Measurements from ENCODE around the gene SCMH1.

The SCMH1 gene

DNA sequence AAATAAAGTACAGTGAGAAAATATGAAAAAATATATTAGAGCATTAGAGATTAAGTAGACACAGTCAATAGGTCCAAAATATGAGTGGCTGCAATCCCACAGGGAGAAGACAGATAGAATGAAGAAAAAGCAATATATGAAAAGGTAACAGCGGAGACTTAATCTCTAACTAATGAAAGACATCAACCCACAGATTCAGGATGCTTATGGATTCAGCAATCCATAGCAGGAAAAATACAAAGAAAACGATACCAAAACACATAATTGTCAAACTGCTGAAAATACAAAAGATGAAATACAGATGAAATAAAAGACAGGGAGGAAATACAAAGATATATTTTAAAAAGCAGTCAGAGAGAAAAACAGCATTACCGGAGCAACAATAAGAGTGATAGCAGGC, 163.9 kb downstream of the SCMH1 start:
- no peak for DNase-seq

DNA sequence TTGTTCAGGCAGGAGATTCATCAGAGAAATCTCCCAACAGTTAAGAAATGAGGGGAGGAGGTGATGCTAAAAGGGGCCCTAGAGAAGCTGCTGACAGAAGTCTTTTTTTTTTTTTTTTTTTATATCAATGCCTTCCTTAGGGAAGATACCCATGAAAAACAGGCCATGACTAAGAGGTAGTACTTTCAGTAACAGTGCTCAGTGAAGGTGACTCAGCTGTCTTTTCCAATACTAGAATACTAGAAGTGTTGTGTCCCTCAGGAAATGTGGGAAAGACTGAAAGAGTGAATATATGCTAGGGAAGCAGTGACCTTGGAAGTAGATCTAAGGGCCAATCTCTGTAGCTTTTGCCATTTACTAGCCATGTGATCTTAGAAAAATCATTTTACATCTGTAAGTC, 168.1 kb downstream of the SCMH1 start:
- no peak for DNase-seq

DNA sequence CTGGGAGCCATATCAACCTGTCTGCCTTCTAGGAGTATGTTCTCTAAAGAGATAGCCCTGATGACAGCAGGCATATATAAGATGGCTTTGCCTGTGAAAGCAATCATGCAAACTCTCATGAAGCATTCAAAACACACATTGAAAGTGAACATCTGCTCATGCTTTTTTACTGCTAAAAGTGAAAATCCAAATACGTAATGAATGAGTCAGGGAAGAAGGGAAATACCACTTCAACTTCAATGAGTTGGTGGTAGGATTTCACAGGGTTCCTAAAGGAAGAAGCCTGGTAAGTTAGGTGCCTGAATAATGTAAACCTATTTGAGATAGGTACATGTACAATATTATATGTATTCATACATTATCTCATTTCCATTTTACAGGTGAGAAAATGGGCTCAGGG, 170.1 kb downstream of the SCMH1 start:
- no peak for DNase-seq

DNA sequence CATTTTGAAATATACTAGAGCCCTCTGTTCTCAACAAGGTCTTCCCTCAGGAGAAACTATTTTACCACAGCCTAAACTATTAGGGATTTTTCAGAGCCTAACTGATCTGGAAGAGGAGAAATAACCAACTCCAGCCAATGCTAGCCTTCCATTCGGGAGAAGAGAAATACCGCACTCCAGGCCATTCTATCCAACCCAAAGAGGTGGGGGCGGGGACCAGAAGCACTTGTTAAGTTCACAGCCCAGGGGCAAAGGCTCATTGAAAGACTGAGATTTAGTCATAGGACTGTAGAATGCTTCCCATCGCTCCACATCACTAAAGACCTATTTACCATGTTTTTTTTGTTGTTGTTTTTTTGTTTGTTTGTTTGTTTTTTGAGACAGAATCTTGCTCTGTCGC, 185.2 kb downstream of the SCMH1 start:
- no peak for DNase-seq

DNA sequence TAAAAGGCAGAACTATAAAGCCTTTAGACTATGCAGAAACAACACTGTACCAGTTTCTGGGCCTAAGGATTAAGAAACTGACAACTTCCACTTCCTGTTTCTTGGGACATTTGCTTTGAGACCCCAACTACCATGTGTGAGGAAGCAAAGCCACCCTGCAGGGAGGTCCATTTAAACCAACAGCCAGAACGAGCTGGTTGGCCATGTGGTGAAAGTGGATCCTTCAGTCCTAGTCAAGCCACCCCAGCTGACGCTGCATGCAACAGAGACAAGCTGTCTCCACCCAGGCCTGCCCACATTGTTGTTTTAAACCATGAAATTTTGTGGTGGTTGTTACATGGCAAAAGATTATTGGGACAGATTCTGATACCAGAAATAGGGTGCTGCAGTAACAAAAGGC, 188.8 kb downstream of the SCMH1 start:
- no peak for DNase-seq

DNA sequence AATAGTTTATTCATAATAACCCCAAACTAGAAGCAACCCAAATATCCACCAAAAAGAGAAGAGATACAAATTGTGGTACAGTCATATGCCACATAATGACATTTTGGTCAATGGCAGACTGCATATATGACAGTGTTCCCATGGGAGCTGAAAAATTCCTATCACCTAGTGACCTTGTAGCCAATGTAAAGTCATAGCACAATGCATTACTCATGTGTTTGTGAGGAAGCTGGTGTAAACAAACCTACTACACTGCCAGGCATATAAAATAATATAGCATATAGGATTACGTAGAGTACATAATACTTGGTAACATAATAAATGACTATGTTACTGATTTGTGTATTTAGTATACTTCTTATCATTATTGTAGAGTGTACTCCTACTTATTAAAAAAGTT, 191.1 kb downstream of the SCMH1 start:
- no peak for DNase-seq

DNA sequence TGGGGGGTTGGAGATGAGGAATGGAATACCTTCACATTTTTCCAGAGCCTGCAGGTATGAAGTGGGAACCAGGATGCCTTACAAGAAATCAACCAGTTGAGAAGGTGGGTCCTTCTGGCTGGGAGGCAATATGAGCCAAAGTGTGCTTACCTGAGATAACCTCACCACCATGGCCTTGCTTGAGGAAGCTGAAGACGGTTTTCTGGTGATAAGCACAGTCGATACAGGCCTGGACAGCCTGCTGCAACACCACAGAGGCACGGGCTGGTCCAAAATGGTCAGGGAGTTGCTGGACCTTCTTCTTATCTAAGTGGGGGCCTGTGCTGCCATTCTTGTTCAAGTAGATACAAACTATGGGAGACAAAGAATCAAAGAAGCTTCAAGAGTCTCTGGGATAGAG, 193.6 kb downstream of the SCMH1 start:
- no peak for DNase-seq

DNA sequence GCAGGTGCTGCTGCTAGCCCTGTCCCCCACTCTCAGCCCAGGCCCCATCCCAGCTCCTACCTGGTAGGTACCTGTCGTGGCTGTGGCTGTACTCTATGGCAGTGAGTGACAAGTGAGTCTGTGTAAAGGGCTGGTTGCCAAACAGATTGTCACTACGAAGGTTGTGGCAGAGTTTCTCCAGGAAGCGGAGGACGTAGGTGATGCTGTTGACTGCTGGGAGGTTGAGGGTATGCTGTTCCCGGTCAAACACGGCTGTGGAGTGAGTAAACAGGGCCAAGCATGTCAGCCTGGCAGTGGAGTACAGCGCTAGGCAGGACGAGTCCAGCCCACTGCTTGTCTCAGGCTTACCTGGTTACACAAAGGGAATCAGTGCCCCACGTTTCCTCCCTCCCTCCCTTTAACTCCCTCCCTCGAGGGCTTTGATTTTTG, 195.7 kb downstream of the SCMH1 start:
- no peak for DNase-seq

DNA sequence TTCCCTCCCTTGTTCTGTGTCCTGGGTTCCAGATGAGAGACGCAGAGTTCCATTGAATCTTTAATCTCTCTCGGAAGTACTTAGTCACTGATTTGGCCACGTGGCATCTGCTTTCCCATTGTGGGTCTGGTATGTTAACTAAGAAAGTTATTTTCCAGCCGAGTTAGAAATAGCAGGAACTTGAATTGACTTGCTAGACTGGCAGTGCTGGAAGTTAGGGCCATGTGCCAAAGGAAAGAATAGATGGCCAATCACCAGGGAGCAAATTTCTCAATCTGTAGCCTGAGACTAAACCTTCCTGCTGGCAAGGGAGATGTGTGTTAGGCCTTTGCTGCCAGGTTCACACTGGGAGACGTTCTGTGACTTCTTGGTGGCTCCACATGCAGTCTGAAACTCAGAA, 196.4 kb downstream of the SCMH1 start:
- no peak for DNase-seq

DNA sequence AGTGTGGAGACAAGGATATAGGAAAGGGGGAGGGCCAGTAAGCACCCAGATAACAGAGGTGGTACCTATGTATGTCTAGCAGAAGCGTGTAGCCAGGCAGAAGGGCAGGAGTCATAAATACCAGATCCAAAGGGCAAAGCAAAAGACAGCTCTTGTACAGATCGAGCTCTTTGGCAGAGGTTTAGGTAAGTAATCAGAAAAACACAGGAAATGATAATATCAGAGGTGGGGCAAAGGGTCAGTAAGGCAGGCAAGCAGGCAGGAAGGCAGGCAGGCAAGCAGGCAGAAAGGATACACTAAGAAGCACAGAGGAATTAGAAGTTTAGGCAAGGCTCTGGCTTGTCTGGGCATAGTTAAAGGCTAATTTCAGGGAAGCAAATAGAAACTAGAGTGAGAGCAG, 197.9 kb downstream of the SCMH1 start:
- no peak for DNase-seq

DNA sequence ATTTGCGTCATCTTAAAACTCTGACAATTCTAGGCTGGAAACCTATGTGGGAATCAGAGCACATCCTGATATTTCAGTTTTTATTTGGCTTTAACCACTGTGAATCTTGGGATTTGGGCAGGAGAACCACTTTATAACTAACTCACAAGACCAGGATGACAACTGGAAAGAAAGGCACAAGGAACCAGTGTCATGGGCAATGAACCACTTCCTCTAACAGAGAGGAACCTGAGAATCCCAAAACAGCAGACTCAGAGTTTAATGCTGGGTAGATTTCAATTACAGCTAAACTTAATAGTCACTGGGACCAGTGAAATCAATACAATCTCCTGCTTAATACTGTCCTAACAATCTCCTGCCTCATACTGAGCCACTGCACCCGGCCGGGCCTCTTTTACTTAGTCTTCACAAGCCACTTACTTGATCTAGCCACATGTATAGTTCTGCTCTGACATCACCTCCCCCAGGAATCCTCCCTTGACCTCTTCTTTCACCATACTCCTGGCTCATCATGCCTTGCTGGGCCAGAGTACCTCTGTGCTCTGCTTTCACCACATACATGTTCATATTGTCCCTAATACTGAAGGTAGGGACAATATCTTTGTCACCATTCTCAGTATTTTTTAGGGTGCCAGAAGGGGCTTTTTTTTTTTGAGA, 200.4 kb downstream of the SCMH1 start:
- DNase-seq: no peak

DNA sequence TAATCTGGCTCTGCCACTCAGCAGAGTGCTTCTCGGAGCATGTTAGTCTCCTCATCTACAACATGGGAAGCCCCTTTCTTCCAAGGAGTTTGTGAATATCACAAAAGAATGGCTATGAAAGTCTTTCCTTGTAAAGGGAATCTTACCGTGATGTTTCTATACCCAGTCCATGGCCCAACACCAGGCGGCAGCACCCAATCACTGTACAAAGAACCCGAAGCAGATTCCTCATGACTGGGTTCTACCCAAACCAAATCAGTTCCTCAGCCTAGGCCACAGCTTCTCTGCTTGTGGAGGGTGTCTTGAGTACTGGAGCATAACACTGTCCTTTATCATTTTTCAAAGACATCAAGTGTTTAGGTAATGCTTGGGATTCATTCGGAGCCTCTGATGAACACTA, 204.0 kb downstream of the SCMH1 start:
- no peak for DNase-seq

DNA sequence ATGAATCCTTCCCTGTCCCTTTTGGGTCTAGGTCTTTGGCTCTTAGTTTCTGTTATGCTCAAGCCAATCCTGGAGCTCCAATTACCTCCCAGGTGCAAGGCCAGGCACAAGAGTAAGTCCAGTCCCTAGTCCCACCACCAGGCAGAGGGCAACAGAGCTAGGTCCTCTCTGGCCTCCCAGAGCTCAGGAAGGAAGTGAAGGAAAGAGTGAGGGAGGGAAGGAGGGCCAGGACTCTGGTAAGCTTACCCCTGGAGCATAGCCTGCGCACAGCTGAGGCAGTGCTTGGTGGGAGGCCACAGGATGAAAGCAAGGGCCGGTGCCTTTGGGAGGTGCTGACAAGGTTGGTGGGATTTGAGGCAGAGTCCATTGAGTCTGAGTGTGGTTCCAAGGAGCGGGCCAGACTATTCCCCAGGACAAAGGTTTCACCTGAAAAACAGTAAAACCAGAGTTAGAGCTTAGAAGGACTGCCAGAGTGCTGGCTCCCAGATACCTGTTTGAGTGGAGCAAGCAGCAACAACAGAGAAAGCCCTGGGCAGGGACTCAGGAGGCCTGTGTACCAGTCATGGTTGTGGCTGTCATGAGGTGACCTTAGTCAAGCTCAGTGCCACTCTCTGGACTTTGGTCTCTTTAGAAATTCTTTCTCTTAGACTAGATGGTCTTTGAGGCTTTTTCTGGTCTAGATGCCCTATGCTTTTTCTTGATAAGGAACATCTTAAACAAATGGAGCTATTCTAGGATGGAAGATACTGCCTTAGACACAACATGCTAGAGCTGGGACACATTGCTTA, 204.8 kb downstream of the SCMH1 start:
- DNase-seq: no peak

DNA sequence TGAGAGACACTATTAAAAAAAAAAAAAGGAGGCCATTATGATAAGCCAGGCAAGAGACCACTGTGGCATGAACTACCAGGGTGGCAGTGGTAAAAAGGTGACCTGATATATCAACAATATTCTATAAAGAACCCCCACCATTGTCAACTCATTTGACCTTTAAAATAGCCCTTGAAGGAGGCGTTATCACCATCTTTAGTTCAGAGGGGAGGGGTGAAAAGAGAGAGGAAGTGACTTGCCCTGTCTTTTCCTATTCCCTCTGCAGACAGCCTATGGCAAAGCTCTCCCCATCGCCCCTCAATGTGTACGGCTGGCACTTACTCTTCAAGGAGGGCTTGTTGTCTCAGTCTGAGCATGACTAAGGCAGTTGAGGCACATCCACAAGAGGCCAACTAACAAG, 208.8 kb downstream of the SCMH1 start:
- no peak for DNase-seq

DNA sequence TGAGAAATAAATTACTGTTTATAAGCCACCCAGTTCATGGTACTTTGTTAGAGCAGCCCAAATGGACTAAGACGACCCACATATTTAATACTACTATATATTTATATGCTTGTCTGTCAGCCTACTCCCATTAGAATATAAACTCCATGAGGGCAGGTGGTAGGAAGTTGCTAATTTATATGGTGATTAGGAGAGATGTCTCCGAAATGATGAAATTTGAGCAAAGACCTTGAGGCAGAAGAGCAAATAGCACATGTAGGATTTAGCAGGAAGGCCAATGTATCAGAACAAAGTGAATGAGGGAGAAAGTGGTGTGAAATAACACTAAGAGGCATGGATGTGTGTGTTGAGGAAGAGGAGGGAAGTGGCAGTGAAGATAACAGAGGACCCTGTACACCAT, 210.0 kb downstream of the SCMH1 start:
- DNase-seq: no peak

DNA sequence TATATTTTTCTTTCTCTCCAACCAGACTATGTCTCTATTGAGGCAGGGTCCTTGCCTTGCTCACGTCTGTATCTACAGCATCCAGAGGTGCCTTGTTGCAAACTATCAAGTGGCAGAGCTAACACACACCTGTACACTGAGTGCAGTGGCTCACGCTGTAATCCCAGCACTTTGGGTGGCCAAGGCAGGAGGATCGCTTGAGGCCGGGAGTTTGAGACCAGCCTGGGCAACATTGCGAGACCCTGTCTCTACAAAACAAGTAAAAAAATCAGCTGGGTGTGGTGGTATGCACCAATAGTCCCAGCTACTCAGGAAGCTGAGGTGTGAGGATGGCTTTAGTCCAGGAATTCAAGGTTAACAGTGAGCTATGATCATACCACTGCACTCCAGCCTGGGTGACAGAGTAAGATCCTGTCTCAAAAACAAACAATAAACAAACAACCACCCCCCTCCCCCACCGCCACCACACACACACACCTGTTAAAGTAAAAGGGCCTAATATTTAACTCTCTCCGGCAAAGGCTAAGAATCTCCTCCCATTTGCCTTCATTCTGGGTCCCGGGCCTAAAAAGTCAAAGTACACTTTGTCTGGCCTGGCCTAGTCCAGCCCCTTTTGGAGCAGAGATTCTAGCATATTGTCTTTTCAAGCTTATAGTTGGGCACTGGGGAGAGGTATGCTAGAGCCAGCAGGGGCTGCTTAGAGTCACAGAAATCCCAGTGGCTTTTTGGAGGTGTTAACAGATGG, 211.1 kb downstream of the SCMH1 start:
- DNase-seq: no peak

DNA sequence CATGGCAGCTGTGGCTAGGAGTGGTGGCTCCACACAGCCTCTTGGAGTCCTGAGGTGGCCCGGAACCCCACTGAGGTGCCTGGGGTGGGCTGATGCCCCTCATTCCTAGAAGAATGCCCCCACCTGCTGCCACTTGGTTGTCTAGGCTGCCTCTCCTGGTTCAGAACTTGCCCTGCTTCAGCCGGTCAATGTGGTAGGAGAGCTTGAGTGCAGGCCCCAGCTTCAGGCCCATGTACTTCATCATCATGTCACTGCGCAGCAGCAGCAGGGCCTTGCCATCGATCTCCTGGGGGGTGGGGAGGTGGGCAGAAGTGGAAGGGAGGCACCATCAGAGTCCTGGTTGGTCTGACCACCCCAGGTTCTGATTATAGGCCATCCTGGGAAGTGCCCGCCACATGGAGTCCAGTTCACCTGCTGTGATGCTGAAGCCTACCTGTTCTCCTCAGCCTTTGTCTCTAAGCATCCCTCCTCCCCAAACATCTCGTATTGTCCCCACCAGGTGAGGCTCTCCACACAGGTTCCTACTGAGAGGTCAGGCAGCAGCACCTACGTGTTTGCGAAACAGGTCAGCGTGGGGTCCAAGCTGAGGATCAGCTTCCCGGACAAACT, 214.0 kb downstream of the SCMH1 start:
- DNase-seq: no peak

DNA sequence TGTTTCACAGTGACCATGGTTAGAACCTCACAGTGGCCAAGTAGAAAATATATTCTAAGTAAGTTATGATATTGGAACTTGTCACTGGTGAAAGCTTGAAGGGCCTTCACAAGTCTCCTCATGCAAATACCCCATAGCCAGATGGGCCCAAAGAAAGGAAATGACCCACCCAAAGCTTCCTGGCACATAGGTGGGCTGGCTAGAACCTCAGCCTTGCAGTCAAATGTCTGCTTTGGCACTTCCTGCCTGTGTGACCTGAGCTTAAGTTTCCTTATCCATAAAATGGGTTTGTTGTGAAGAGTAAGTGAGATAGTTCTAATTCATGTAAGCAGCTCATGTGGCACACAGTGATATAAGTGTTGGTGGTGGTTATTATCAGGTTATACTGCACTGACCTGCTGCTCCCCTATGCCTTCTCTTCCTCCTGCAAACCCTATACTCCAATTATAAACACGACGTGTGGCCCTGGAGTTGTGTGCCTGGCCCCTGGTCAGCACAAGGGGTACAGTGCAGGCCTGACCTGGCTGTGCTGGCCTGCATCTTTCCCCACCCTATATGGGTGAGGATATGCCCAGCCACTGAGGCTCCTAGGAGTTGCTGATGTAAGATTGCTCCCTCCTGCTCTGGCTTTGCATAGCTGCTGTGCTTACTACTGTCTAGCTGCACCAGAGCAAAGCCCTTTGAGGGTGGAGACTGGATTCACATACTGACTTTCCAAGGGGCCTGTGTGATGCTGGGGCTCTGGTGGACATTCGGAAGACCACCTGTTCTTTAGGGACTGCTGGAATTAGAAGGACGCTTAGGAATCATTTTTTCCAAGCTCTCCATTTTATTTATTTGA, 215.9 kb downstream of the SCMH1 start:
- no peak for DNase-seq

DNA sequence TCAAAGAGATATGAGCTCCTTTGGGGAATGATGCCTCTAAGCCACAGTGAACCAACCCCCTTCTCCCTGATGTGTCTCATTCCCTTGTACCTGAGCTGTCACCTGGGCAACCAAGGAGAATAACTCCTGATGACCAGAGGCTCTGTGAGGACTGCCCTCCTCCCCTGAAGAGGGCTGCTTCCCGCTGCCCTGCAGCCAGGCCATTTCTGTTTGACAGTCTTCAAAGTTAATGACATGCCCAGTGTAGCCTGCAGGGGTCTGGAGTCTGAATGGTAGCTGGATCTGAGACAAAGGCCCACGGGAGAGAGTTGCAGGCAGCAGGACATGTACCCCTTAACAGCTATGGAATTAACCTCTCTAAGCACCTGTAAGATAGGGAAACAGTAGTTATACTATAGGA, 217.2 kb downstream of the SCMH1 start:
- no peak for DNase-seq

DNA sequence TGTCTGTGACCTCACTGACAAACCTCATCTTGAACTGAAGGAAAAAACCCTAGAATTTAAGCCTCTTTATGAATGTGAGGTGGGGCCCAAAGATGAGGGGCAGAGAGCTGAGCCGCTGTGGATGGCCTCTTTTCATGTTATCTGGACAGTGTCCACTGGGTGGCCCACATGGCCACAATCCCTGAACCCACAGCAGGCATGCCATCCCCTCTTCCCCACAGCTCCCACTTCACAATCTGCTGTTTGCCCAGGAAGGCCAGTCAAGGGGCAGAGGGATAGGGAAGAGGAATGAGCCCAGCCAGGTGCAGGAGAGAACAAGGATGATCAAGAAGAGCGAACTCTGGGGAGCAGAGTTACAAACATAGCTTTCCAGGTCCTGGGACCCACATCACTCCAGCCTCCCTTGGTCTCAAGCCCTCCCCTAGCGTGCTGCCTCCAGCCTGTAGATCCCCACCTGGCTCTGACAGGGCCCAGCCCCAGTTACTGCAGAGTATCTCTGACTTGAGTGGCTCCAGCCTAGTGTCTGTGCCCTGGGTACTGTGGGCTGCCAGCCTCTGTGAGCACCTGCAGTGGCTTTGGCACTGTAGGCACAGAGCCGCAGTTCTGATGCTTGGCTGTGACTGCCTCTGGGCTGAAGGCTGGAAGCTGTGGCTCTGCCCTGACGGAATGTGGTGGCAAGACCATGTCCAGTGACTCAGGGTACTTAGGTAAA, 218.7 kb downstream of the SCMH1 start:
- DNase-seq: no peak

DNA sequence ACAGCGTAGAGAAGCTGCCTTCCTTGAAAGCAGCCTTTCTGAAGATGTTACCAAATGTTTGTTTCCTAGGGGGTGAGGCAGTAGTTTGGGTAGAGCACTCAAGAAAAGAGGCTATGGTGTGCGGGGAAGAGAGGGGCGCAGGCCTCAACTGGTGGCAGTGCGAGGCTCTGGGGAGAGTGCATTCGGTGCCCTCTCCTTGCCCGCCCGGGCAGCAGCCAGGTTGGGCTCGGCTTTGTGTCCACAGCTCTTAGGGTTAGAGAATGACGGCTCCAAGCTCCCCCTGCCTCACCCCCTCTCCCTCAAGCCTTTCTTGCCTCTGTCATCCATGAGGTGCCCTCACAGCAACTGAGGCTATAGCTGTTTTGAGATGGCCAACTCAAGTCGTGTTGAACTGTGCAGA, 219.7 kb downstream of the SCMH1 start:
- no peak for DNase-seq
